Thoracic aorta (tissue), 2 donors: ENCODE measurements around the gene UBALD2. TPM values are rescaled to one million over a fixed set of nuclear protein-coding genes. Genes with fewer than 3 reads are reported as not detected.

Source experiments
- ATAC-seq: fragments of 150-250 bp; one replicate; pipeline ENCODE4 v1.8.0; 2017; ENCODE audit warnings: low read depth; ENCODE audit not compliant: insufficient number of reproducible peaks, low FRiP score
- DNase-seq: peaks from one replicate; pipeline ENCODE4 v3.0.0-alpha.2; 2020; ENCODE audit warnings: low spot score
- H3K27ac ChIP-seq, 2 donors: fragments of 200-600 bp; sonication (generic); 1 replicate in 1 of 2; 2 replicates in 1 of 2; pipeline ENCODE4 v1.5.1; 2016; ENCODE audit warnings: mild to moderate bottlenecking in 2 of 2, moderate library complexity in 2 of 2
- H3K27me3 ChIP-seq: fragments of 200-600 bp; sonication (generic); replicated peaks from 2 replicates; pipeline ENCODE4 v1.6.0; 2016; ENCODE audit warnings: mild to moderate bottlenecking; ENCODE audit not compliant: insufficient read depth
- H3K36me3 ChIP-seq: fragments of 200-600 bp; sonication (generic); one replicate; pipeline ENCODE4 v1.5.1; 2016
- H3K4me1 ChIP-seq, 2 donors: fragments of 200-600 bp; sonication (generic); 1 replicate in 1 of 2; 2 replicates in 1 of 2; pipeline versions ENCODE4 v1.5.1 to v1.6.0; 2016; ENCODE audit warnings: low read depth in 2 of 2, mild to moderate bottlenecking in 1 of 2; ENCODE audit not compliant: control insufficient read depth in 1 of 2
- H3K4me3 ChIP-seq: fragments of 200-600 bp; sonication (generic); 2 replicates; pipeline ENCODE4 v1.5.1; 2016; ENCODE audit warnings: mild to moderate bottlenecking
- H3K9me3 ChIP-seq: fragments of 200-600 bp; sonication (generic); 2 replicates; pipeline ENCODE4 v1.5.1; 2016
- CTCF ChIP-seq: fragments of 200-600 bp; sonication (generic); IDR thresholded peaks from one replicate; pipeline ENCODE4 v1.5.1; 2019; ENCODE audit warnings: antibody characterized with exemption
- total RNA-seq, 2 donors: library from RNA; depleted of rRNA; stranded (reverse); fragments of >200 nt; gene quantifications; one replicate each; pipeline versions ENCODE4 v1.1.0 to v1.2.3, GENCODE V29; 2016

The UBALD2 gene
- total RNA-seq, 2 donors from 2014 or later: 9.9 to 14.9 TPM

DNA sequence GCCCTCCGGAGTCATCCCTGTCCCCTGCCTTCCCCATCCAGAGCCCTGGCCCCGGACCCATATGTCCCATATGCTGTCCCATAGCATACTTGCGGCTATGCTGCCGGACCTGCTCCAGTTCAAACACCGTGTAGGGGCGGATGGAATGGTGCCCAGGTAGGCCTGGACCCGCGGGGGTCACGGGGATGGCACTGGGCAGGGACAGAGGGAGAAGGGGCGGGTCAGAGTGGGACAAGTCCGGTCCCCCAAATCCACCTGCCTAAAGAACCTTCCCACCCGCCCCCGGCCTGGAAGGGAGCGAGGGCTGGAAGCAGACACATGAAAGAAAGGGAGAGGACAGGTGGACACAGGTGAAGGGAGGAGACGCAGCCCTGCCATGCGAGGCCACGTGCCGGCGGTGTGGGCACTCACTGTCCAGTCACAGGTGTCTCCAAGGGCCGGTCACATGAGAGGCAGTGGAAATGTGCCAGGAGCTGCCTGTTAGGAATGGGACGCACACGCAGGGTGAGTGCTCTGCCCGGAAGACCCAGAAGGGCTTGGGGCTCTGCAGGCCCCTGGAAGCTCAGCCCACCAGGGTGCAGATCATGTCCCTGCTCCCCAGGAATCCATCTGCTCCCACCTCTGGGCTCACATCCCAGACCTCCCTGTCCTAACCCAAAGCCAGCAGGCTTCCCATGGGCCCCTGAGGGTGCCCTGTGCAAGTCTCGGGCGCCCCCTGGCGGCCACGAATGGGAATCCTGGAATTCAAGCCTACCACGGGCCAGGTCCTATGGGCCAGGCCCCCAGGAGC lies 14.0 kb downstream of the UBALD2 start:
- TF ChIP-seq CTCF: peak; percentile 99
- no peak for ATAC-seq
- peaks cover 0 to 4% of the 10 kb centered on the region in 2 donors for H3K4me1 ChIP-seq
- peak; percentile 52 for DNase-seq
- no peaks in the 10 kb centered on the region for H3K36me3 ChIP-seq
- H3K4me3 ChIP-seq: no peak overlapping the region
- H3K9me3 ChIP-seq: no peaks in the 10 kb centered on the region
- H3K27ac ChIP-seq: no peak overlapping the region
- no peaks in the 10 kb centered on the region for H3K27me3 ChIP-seq

DNA sequence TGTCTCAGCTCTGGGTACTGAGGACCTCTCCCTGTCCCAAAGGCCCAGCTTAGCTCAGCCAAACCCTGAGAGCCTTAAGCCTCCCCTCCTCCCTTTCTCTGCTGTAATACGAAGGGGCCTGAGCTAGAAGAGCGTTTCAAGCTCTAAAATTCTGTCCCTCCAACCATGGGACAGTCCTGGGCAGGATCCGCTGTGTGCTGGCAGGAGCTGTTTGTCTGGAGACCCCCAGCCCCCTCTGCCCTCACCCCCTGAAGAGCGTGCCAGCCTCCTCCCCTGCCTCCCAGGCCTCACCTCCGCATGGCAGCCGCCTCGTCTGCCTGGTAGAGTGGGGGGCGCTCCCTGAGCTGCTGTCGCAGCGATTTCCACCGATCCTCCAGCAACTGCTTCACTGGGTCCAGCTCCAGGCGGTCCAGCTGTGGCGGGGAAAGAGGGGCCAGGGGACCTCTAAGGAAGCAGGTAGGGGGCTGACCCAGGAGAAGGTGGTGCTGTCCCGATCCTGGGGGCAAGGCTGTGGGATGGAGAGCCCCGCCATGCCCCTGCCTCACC lies 14.7 kb downstream of the UBALD2 start:
- no peak for ATAC-seq
- no peak overlapping the region for H3K27ac ChIP-seq
- DNase-seq: no peak
- H3K4me1 ChIP-seq: peaks cover 0 to 4% of the 10 kb centered on the region in 2 donors
- TF ChIP-seq CTCF: no peak
- H3K9me3 ChIP-seq: no peaks in the 10 kb centered on the region
- no peaks in the 10 kb centered on the region for H3K27me3 ChIP-seq
- no peak overlapping the region for H3K4me3 ChIP-seq
- H3K36me3 ChIP-seq: no peaks in the 10 kb centered on the region

- ATAC-seq: no peak
- TF ChIP-seq CTCF: no peak
- Histone ChIP-seq H3K4me3 (no peak overlapping the region), H3K27me3 (no peaks in the 10 kb centered on the region), H3K27ac (no peak overlapping the region), H3K9me3 (no peaks in the 10 kb centered on the region), H3K4me1 (peaks cover 0 to 4% of the 10 kb centered on the region in 2 donors), H3K36me3 (no peaks in the 10 kb centered on the region)
- DNase-seq: no peak
Measured at GRCh38 chr17:76280650-76281049, 15.5 kb downstream of the UBALD2 start.

DNA sequence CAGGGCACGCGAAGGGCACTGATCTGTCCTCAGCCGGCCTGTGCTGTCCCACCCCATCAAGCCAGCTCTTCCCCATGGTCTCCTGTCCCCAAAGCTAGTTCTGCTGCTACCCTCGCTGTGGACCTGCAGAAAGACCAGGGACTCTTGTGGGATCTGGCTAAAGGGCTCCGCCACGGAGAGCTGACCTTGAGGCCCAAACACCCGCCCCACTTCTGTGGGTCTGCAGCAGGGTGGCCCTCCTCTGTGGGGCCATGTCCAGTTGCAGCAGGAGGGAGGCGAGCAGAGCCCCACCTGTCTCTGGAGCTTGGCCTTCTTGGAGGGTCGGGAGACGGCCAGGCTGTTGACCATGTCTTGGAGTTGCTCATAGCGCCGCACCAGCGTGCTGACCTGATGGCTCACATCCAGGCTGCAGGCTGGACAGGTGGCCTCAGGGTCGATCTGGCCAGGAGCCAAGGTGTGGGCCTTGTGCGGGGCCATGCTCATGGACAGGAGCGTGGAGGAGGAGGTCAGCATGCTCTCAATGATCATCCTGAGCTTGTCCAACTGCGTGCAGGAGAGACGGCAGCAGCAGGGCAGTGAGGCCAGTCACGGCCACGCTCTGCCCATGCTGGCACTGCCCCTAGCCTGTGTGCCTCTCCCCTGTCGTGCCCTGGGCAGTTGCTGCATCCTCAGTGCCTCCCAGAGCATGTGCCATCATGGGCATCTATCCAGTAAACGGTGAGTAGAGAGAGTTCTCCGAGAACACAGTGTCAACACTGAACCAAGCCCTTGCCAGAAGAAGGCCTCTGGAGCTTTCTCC lies 16.6 kb downstream of the UBALD2 start:
- no peak for DNase-seq
- Histone ChIP-seq H3K27ac (no peak overlapping the region), H3K9me3 (no peaks in the 10 kb centered on the region), H3K27me3 (no peaks in the 10 kb centered on the region), H3K4me1 (peaks cover 0 to 4% of the 10 kb centered on the region in 2 donors), H3K4me3 (no peak overlapping the region), H3K36me3 (no peaks in the 10 kb centered on the region)
- no peak for ATAC-seq
- no peak for TF ChIP-seq CTCF

GRCh38 chr17:76292567-76292966 lies 27.4 kb downstream of the UBALD2 start:
- Histone ChIP-seq H3K36me3 (peaks cover 14% of the 10 kb centered on the region), H3K4me1 (no peaks in the 10 kb centered on the region)
- ATAC-seq: no peak

More at GRCh38 chr17:76292567-76292966, 27.4 kb downstream of the UBALD2 start:
- Histone ChIP-seq H3K27me3 (no peaks in the 10 kb centered on the region), H3K27ac (no peak overlapping the region), H3K4me3 (no peak overlapping the region), H3K9me3 (no peaks in the 10 kb centered on the region)
- no peak for DNase-seq
- TF ChIP-seq CTCF: no peak
